HG02840 (cell line): ENCODE measurements around the gene PAQR5.
"Not testable (repeated sequence)": the region's sequence is repeated elsewhere in the genome, so short reads cannot be mapped to it uniquely, and the experiment has no call there.

Experiments
- ATAC-seq: cut with Tn5 transposase; IDR thresholded peaks from one replicate; pipeline ENCODE4 v1.9.1; 2021; ENCODE audit warnings: mild to moderate bottlenecking, moderate library complexity, moderate number of reproducible peaks; ENCODE audit not compliant: unreplicated experiment, low FRiP score

The PAQR5 gene

GRCh38 chr15:69344238-69344637 is 45.5 kb downstream of the PAQR5 start:
- no peak for ATAC-seq

GRCh38 chr15:69346112-69346511 is 47.4 kb downstream of the PAQR5 start:
- ATAC-seq: no peak

- no peak for ATAC-seq
Observed at GRCh38 chr15:69351333-69351732, 52.6 kb downstream of the PAQR5 start.

- no peak for ATAC-seq
Observed at GRCh38 chr15:69351884-69352283, 53.2 kb downstream of the PAQR5 start.

- ATAC-seq: no peak
Observed at GRCh38 chr15:69357773-69358771, 59.4 kb downstream of the PAQR5 start.

GRCh38 chr15:69358850-69359249 is 60.1 kb downstream of the PAQR5 start:
- no peak for ATAC-seq

- ATAC-seq: no peak
Observed at GRCh38 chr15:69359722-69360121, 61.0 kb downstream of the PAQR5 start.

GRCh38 chr15:69360642-69361041 is 61.9 kb downstream of the PAQR5 start:
- no peak for ATAC-seq

GRCh38 chr15:69367236-69367635 is 68.5 kb downstream of the PAQR5 start:
- no peak for ATAC-seq

- ATAC-seq: no peak
Observed at GRCh38 chr15:69369631-69370030, 70.9 kb downstream of the PAQR5 start.

- no peak for ATAC-seq
Observed at GRCh38 chr15:69373406-69373805, 74.7 kb downstream of the PAQR5 start.

GRCh38 chr15:69375151-69375790 is 76.6 kb downstream of the PAQR5 start:
- no peak for ATAC-seq

- ATAC-seq: no peak
Observed at GRCh38 chr15:69377216-69377970, 78.7 kb downstream of the PAQR5 start.

GRCh38 chr15:69380100-69380725 is 81.5 kb downstream of the PAQR5 start:
- no peak for ATAC-seq

- ATAC-seq: no peak
Observed at GRCh38 chr15:69380726-69381105, 82.0 kb downstream of the PAQR5 start.

GRCh38 chr15:69382176-69382575 is 83.5 kb downstream of the PAQR5 start:
- not testable (repeated sequence) for ATAC-seq

- ATAC-seq: not testable (repeated sequence)
Observed at GRCh38 chr15:69384066-69384465, 85.4 kb downstream of the PAQR5 start.

GRCh38 chr15:69384626-69385598 is 86.2 kb downstream of the PAQR5 start:
- no peak for ATAC-seq

- ATAC-seq: no peak
Observed at GRCh38 chr15:69385831-69386230, 87.1 kb downstream of the PAQR5 start.
